Endothelial cell of hepatic sinusoid (primary cell): ENCODE data around the gene FAM234B.

ENCODE experiments used
- in situ Hi-C: cut with HindIII; loops from 2 replicates; pipeline ENCODE4 v1.10.0; 2017; ENCODE audit warnings: low sequenced_read_pairs

Gene FAM234B, protein sequence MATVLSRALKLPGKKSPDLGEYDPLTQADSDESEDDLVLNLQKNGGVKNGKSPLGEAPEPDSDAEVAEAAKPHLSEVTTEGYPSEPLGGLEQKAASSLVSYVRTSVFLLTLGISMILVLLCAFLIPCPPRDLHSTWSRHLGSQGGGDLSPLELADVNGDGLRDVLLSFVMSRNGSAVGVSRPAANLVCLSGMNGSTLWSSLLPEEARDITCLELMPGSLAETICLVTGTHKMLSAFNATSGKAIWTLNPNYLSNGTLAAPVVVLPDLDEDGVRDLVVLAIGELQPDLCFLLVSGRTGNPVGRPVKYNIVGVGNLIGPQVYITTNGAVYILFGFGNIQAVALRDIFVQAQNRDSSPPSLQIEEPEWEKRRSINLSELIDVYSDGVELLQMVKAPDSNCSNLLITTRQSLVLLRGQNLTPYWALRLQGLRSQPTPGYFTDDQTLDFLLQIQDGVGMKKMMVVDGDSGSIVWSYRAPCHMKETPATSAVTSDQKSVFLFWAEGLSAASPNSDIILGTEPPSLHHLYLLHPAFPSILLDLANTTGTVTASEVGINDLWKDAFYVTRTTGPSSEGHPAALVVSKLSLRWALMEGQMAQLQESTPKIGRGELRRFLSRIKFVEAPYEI

GRCh38 chr12:13044002-13044905, at the start of gene FAM234B:
TSS of gene FAM234B (plus strand) at chr12:13044381. CDS start at chr12:13044404, 23 bp downstream.
- in situ Hi-C loops: no loop called here

DNA sequence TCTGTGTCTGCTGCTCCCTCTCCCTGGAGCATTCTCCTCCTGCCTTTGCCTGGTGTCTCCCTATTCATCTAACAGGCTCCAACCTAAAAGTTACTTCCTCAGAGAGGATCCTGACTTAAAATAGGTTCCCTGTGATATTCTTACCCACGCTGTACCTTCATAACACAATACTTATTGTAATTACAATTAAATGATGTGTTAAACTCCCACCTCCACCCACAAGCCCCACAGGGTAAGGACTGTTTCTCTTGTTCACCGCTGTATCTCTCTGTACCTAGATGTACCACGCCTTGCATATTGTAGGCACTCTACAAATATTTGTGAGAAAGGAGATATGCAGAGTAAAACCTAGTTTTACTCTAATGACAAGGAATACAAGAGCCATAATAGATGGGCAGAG, 49.1 kb upstream of the FAM234B start:
- in situ Hi-C loops: no loop called here

GRCh38 chr12:12996209-12996608, 48.0 kb upstream of the FAM234B start:
- in situ Hi-C loops: no loop called here

DNA sequence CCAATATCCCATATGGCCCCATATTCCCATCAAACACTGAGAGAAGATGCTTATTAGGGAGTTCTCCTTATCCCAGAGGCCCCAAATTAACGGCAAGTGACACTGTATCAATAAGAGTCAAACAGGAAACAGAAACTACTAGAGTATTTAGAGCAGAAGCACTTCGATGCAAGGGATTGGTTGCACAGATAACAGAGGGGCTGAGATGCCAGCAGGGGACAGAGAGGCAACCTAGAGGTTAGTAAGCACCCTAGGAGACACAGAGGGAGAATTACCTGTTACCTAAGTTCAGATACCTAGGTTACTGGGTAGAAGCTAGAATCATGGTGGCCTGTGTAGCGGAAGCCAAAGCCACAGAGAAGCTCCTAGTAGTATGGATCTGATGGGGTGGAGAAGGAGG, 47.0 kb upstream of the FAM234B start:
- in situ Hi-C loops: no loop called here

GRCh38 chr12:12997734-12998133, 46.4 kb upstream of the FAM234B start:
- in situ Hi-C loops: no loop called here

- in situ Hi-C loops: no loop called here
These were observed 45.9 kb upstream of the FAM234B start for GRCh38 chr12:12998248-12998647.

GRCh38 chr12:12999271-12999958, 44.8 kb upstream of the FAM234B start:
- in situ Hi-C loops: no loop called here

DNA sequence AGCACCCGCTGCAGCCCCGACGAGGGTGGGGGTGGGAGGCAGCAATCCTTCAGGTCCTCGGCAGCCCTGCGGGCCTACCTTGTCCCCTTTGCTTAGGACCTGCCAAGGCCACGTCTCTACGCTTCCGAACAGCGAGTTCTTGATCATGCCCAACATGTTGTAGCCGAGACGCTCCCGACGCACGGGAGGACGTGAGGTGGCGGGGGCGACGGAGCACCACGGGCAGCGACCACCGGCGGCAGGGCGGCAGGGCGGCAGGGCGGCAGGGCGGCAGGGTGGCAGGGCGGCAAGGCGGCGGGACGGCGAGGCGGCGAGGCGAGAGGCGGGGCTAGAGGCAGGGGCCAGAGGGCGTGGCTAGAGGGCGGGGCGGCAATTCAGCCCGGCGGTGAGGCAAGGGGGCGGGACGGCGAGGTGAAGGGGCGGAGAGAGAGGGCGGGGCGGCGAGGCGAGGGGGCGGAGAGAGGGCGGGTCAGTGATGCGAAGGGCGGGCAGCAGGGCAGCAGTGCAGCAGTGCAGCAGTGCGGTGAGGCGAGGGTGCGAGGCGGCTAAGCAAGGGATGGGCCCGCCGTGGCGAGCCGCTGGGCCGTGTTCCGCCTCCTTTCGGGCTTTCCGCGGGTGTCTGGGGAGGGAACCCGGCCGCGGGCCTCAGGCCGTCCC, 44.1 kb upstream of the FAM234B start, which contains the start of gene HEBP1:
TSS of gene HEBP1 (minus strand) at position 307 of the 657 bp plus-strand sequence. CDS start at position 156, 151 bp downstream.
- in situ Hi-C loops: loop anchor here (5.0 kb wide), 1 partner anchor 212 kb away; no protein-coding TSS in a partner anchor

GRCh38 chr12:13000616-13000924, 43.6 kb upstream of the FAM234B start:
- in situ Hi-C loops: loop anchor here (5.0 kb wide), 1 partner anchor 212 kb away; no protein-coding TSS in a partner anchor

GRCh38 chr12:13000925-13001774, 43.0 kb upstream of the FAM234B start:
- in situ Hi-C loops: loop anchor here (5.0 kb wide), 1 partner anchor 211 kb away; no protein-coding TSS in a partner anchor

GRCh38 chr12:13001775-13002040, 42.5 kb upstream of the FAM234B start:
- in situ Hi-C loops: loop anchor here (5.0 kb wide), 1 partner anchor 211 kb away; no protein-coding TSS in a partner anchor

GRCh38 chr12:13002301-13003097, 41.7 kb upstream of the FAM234B start:
- in situ Hi-C loops: loop anchor here (5.0 kb wide), 1 partner anchor 210 kb away; no protein-coding TSS in a partner anchor

DNA sequence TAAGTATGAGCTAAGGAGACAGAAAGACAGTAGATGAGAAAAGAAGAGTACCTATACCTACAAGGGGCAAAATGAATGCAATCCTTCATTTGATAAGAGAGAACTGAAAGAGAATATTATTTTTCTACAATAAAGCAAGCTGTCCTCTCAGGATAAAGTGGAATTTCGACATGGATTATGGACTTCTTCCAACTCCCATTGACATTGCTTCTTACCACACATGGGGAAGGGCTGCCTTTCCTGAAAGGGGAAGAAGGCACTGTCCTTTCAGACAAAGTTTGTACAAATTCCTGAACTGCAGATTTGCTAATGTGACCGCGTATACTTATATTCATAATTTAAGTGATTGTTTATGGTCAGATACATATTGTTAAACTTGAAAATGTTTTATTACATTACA, 39.8 kb upstream of the FAM234B start:
- in situ Hi-C loops: loop anchor here (5.0 kb wide), 1 partner anchor 208 kb away; no protein-coding TSS in a partner anchor

- in situ Hi-C loops: loop anchor here (5.0 kb wide), 1 partner anchor 207 kb away; no protein-coding TSS in a partner anchor
These were observed 39.2 kb upstream of the FAM234B start for GRCh38 chr12:13004986-13005385.

DNA sequence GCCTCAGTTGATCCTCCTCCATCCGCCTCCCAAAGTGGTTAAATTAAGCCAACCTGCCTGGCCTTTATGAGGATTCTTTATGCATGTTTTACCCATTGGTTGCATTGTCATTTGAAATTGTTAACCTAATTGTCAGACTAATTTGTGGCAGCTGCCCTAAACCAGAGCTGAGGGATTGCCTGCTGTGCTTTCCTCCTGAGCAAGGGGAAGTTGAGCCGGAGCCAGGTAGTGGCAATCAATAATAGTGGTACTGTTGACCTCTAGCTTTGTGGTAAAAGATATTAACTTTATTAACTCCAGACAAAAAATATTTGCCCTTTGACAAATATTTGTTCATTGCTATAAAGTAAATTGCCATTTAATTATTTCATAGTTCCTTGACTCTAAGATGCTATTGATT, 38.5 kb upstream of the FAM234B start:
- in situ Hi-C loops: no loop called here

DNA sequence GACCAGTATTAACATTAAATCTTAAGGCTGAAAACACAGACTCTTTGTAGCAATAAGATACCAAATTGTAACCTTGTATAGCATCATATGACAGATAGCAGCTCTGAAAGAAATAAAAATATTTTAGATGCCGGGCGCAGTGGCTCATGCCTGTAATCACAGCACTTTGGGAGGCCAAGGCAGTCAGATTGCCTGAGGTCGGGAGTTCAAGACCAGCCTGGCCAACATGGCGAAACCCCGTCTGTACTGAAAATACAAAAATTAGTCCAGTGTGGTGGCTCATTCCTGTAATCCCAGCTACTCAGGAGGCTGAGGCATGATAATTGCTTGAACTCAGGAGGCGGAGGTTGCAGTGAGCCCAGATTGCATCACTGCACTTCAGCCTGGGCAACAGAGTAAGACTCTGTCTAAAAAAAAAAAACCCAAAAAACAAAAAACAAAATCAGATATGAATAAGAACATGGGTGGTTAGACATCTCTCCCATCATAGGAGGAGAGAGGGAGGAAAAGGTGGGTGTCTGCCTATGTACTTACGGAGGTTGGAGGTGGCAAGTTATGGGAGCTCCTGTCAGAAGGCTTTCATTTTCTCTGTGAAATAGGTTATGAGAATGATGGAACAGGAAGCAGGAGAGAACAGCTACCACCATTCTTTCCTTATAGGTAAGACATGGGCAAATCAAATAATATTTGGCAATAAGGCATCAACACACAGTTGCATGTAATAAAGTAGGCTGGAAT, 36.5 kb upstream of the FAM234B start:
- in situ Hi-C loops: no loop called here

DNA sequence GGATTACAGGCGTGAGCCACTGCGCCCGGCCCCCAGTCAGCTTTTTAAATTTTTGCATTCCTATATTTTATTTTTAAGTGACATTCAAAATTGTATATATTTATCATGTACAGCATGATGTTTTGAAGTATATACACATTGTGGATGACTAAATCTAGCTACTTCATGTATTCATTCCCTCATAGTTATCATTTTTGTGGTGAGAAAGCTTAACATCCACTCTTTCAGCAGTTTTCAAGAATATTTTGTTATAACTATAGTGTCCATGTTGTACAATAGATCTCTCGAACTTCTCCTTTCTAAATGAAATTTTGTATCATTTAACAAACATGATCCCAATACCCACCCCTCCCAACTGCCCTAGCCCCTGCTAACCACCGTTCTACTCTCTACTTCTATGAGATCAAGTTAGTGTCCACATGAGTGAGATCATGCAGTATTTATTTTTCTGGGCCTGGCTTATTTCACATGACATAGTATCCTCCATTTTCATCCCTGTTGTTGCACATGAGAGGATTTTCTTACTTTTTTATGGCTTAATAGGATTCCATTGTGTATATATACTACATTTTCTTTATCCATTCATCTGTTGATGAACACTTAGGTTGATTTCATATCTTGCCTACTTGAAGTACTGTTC, 35.3 kb upstream of the FAM234B start:
- in situ Hi-C loops: no loop called here
